HPDE6-E6E7 (cell line): ENCODE results near the gene HTT.

ENCODE experiments used
- DNase-seq: peaks from one replicate; pipeline ENCODE4 v3.0.0; 2011; ENCODE audit warnings: missing footprints; ENCODE audit errors: extremely low spot score

Gene HTT

DNA sequence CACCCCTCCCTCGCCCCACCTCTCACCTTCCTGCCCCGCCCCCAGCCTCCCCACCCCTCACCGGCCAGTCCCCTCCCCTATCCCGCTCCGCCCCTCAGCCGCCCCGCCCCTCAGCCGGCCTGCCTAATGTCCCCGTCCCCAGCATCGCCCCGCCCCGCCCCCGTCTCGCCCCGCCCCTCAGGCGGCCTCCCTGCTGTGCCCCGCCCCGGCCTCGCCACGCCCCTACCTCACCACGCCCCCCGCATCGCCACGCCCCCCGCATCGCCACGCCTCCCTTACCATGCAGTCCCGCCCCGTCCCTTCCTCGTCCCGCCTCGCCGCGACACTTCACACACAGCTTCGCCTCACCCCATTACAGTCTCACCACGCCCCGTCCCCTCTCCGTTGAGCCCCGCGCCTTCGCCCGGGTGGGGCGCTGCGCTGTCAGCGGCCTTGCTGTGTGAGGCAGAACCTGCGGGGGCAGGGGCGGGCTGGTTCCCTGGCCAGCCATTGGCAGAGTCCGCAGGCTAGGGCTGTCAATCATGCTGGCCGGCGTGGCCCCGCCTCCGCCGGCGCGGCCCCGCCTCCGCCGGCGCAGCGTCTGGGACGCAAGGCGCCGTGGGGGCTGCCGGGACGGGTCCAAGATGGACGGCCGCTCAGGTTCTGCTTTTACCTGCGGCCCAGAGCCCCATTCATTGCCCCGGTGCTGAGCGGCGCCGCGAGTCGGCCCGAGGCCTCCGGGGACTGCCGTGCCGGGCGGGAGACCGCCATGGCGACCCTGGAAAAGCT lies at the start of gene HTT, which contains the start of gene HTT-AS:
HTT (plus strand) TSS at position 604 of the 768 bp plus-strand sequence; CDS start at position 749, 145 bp downstream.
HTT-AS (minus strand) TSS at position 461 of the 768 bp plus-strand sequence.
- DNase-seq, result peak; percentile 89

GRCh38 chr4:3025881-3026280 lies 48.6 kb upstream of the HTT start:
- DNase-seq, result no peak

- no peak for DNase-seq
These were observed 47.9 kb upstream of the HTT start for GRCh38 chr4:3026540-3026939.

GRCh38 chr4:3029464-3029863 lies 45.0 kb upstream of the HTT start:
- no peak for DNase-seq

DNA sequence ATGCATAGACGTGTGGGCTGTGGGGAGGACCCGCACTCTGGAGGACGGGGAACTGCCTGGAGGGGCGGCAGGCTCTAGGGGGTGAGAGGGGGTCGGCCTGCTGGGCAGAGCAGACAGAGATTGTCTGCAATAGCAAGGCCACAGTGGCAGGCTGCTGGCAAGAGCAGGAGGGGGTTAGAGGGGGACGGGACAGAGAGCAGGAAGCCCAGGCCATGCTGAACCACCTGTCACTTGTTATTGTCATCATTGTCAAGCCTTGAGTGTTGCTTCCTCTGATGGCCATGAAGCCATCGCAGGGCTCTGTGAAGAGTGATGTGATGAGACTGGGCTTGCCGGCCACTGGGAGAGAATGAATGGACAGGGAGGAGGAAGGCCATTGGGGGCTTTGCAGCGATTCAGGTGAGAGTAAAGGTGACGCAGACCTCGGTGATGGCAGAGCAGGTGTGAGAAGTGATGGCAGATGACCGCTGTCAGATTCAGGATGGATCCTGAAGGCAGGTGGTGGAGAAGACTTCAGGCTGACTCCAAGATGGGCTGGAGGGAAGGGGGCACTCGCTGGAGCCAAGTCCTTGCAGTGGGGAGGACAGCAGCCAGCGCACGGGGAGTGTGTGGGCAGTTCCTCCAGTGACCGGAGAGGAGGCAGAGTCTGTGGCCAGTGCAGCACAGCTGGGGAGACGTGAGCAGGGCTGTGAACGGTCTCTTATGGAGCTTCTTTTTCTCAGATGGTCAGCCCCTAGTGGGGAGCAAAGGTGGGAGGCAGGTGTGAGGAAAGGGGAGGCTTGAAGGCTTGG lies 43.7 kb upstream of the HTT start:
- no peak for DNase-seq

GRCh38 chr4:3031357-3032082 lies 43.0 kb upstream of the HTT start:
- DNase-seq, result no peak

DNA sequence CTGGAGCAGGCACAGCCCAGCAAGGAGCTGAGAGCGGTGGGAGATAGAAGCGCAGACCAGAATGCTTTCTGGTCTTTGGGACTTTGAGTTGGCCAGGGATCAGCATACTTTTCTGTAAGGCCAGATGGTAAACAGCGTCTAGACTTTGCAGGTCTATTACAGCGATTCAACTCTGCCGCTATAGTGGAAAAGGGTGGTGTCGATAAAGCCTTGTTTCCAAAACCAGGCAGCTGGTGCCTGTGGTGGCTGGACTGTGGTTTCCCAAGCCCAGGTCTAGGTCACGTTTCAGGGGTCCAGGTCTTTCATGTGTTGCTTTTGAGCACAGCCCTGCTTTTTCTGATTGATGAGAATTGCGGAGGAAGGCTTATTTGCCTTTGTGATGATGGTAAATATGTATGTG lies 40.2 kb upstream of the HTT start:
- DNase-seq, result no peak

DNA sequence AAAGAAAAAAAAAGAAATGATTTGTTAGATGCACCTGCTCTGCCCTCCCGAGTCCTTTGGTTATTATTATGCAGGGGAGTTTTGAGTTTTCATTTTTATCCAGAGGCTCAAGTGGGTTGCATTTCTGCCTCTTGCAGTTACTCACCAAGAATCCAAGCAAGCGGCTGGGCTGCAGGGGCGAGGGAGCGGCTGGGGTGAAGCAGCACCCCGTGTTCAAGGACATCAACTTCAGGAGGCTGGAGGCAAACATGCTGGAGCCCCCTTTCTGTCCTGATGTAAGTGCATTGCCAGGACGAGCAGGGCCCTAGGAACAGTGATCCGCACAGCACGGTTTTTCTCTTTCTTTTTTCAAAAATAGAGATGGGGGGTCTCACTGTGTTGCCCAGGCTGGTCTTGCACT lies 39.2 kb upstream of the HTT start:
- no peak for DNase-seq

DNA sequence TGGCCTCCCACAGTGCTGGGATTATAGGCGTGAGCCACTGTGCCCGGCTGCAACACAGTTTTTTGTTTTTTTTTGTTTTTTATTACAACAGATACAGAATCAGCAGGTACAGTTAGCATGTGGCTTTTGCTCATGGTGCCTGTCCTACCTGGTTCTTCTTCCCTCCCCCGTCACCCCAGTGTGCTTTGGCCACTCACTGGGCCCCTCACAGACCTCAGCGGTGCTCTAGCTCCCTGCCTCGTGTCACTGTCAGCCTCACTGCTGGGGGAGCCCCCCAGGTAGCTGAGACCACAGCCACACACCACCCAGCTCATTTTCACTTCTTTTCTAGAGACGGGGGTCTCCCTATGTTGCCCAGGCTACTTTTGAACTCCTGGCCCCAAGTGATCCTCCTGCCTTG lies 38.8 kb upstream of the HTT start:
- no peak for DNase-seq

DNA sequence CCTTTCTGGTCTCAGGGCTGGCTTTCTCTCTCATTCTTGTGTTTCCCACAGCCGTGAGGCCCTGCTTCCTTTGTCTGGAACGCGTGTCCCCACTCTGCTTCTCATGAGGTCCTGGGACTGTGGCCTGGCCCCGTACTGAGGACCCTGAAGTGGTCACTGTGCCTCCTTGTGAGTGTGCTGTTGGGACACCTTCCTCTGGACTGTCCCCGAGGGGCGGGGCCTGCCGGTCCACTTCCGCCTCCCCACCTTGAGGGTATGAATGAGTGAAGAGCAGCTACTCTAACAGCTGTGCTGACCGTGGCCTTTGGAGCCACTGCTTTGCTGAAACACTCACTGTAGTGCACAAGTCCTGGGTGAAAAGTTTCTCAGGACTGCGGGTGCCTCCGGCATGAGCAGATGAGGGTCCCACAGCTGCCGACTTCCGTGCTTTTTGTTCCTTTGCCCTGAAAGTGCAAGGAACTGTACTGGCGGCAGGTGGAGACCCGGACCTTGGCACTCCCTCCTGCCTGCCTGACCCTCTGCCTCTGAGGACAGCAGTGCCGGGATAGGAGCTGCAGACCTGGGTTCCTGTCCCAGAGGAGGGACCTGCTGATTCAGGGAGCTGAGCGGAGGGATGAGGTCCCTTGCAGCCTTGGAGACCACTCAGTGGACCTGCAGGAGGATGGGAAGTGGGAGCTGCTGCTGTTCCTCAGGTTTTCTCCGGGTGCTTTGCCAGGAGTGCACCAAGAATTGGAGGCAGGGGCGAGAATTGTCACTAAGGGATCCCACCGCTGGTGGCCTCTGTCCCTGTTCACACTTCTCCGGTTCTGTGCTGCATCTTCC lies 38.1 kb upstream of the HTT start:
- no peak for DNase-seq

GRCh38 chr4:3037957-3038461 lies 36.5 kb upstream of the HTT start:
- no peak for DNase-seq

DNA sequence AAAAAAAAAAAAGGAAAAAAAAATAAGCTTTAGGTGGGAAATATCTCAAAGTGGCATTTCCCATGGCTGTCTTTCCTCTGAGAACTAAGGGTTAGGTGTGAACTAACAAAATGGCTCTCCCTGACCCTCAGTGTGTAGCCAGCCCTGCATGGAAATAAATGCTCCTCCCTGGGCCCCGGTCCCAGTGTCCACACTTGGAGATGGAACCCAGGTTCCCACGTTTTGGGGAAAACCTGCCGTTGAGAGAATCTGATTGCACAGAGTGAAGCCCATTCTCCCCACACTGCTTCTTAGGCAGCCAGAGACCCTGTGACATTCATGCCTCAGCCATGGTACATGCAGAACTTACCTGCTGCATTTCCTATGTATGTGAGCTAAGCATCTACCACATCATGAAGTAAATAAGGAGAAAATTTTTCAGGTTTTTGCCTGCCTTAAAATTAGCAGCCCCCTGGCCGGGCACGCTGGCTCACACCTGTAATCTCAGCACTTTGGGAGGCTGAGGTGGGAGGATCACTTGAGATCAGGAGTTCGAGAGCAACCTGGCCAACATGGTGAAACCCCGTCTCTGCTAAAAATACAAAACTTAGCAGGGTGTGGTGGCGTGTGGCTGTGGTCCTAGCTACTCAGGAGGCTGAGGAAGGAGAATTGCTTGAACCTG lies 34.6 kb upstream of the HTT start:
- no peak for DNase-seq

GRCh38 chr4:3040452-3041191 lies 33.9 kb upstream of the HTT start:
- no peak for DNase-seq

DNA sequence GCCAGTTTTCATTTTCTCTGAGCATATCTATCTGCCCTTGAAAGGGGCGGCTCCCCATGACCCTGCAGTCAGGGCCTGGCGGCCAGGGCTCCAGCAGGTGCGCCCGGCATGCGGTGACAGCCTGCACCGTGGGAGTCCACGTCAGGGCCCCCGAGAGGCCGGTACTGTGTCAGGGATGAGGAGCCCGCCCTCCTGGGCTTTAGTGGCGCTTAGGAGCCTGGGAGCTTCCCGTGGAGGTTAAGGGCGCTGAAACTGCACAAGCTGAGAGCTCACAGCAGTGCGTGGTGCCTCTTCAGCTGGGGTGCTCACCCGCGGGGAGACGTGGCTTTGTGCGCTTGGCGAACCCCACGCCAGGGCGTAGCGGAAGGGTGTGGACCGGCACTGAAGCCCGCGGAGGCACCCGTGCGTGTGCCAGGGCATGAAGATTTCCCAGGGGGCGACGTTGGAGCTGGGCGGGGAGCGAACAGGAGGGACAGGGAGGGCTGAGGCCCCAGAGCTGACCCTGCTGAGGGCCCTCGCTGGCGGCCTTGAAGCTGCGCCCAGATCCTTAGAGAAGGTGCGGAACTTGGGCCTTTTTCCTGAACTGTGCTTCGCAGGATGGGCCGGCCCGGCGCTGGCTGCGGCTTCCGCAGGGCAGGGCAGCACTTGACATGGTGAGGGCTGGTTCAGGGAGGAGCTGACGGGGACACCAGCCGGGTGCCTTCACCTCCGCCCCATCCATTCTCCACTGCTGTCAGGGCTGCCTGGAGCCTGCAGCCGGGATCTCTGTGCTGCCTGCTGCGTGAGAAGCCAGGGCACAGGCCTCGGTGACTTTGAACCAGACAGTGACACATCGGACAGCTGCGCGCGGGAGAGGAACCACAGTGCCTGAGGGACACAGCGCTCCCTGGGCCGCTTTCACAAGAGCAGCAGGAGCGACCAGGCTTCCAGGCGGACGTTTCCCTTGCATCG lies 33.0 kb upstream of the HTT start:
- DNase-seq, result no peak

GRCh38 chr4:3042226-3042625 lies 32.3 kb upstream of the HTT start:
- DNase-seq, result no peak

DNA sequence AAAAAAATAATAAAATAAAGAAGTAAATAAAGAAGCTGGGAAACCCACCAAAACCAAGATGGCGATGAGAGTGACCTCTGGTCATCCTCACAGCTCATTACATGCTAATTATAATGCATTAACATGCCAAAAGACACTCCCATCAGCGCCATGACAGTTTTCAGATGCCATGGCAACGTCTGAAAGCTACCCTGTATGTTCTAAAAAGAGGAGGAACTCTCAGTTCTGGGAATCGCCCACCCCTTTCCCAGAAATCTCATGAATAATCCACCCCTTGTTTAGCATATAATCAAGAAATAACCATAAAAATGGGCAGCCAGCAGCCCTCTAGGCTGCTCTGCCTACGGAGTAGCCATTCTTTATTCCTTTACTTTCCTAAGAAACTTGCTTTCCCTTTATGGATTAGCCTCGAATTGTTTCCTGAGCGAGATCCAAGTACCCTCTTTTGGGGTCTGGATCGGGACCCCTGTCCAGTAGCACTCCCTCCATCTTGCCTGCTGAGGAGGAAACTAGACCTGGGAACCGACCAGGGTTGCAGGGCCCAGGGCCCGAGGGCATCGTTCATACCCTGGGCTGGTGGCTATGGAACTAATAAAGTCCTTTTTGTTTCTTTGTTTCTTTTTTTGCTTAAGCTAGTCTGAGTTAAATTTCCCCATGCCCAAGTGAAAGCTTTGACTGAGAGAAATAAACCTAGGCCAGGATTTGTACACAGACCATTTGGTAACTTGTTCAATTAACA lies 31.0 kb upstream of the HTT start:
- no peak for DNase-seq

DNA sequence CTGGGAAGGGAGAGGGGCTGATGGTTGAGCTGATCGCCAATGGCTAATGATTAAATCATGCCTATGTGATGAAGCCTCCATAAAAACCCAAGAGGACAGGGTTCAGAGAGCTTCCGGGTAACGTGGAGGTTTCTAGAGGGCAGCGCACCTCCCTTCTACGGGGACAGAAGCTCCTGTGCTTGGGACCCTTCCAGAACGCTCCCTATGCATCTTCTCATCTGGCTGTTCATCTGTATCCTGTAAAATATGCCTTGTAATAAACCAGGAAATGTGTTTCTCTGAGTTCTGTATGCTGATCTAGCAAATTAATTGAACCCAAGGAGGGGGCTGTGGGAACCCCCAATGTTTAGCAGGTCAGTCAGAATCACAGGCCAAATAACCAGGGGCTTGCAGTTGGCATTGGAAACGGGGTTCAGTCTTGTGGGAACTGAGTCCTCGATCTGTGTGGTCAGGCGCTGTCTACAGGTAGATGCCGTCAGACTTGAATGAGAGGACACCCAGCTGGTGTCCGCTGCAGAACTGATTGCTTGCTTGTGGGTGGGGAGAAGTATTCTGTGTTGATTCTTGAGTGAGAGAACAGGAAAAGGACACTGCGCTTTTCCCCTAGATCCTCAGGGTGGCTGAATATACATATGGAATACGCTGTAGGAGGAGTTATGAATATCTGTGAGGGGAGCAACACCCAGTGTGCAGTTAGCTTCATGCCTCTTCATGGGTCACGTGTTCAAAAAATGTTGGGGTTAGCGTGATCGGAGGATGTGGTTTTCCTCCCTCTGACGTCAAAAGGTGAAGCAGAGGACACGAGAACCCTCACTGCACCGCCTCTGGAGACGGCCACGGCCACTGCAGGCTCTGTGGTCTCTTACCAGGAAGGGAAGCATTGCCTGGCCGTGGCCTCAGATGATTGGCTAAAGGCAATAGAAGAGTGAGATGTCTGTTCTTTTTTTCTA lies 29.3 kb upstream of the HTT start:
- DNase-seq, result no peak
